ENCODE measurements around the gene BTBD9. TPM values are rescaled to one million over a fixed set of nuclear protein-coding genes. Genes with fewer than 3 reads are reported as not detected.

BTBD9 gene
- polyA plus RNA-seq, 2 of the 4 experiments (the other 2 are of a cell fraction), result 2.3 to 4.6 TPM

- DNase-seq (ENCODE audit: low read depth in 1 of 2, low spot score in 1 of 2), result no peak
Observed at GRCh38 chr6:38185752-38186151, 454.0 kb downstream of the BTBD9 start.

GRCh38 chr6:38185244-38185643 lies 454.5 kb downstream of the BTBD9 start:
- H3K9me3 ChIP-seq, result no peaks in the 10 kb centered on the region
- ChIA-PET POLR2A (no interaction called here), CTCF (no interaction called here)
- ATAC-seq (no peak), FAIRE-seq (no peak), DNase-seq (ENCODE audit: low read depth in 1 of 2, low spot score in 1 of 2) (no peak)
- TF ChIP-seq SREBF2 (IDR thresholded peaks at IDR 0.05), result no peak
- TF ChIP-seq RNF2 (IDR thresholded peaks at IDR 0.05; ENCODE audit: borderline replicate concordance, low read depth), result no peak
- no peak overlapping the region for H3K4me3 ChIP-seq
- no peak overlapping the region for H3K4me2 ChIP-seq
- H3K27ac ChIP-seq, result no peak overlapping the region
- H3K4me1 ChIP-seq, result no peaks in the 10 kb centered on the region
- 90% methylated on average over 6 of the region's 6 CpGs for WGBS (ENCODE audit: missing lambda C conversion rate)

More at GRCh38 chr6:38185752-38186151, 454.0 kb downstream of the BTBD9 start:
- H3K9me3 ChIP-seq, result no peaks in the 10 kb centered on the region
- H3K4me2 ChIP-seq, result no peak overlapping the region
- TF ChIP-seq JUN (IDR thresholded peaks at IDR 0.05) (no peak), ATOH8 (CRISPR knock-in tag; IDR thresholded peaks at IDR 0.05; ENCODE audit: low read depth) (no peak), EHF (CRISPR knock-in tag; IDR thresholded peaks at IDR 0.05) (no peak), HOXB5 (CRISPR knock-in tag; IDR thresholded peaks at IDR 0.05) (no peak), CHD2 (IDR thresholded peaks at IDR 0.05; ENCODE audit: low read length, partially characterized antibody) (no peak), TFCP2L1 (CRISPR knock-in tag; IDR thresholded peaks at IDR 0.05) (no peak), PBX3 (IDR thresholded peaks at IDR 0.05) (no peak), MAFK (IDR thresholded peaks at IDR 0.05; ENCODE audit: partially characterized antibody) (no peak), POLR2A (IDR thresholded peaks at IDR 0.05; ENCODE audit: low read length) (no peak), ZFP36 (IDR thresholded peaks at IDR 0.05; ENCODE audit: borderline replicate concordance, partially characterized antibody) (no peak), RARB (CRISPR knock-in tag; IDR thresholded peaks at IDR 0.05) (no peak)
- FAIRE-seq (no peak), ATAC-seq (no peak)
- CTCF ChIA-PET, result no interaction called here
- POLR2A ChIA-PET, result no interaction called here
- 71% methylated on average over 8 of the region's 8 CpGs for WGBS (ENCODE audit: missing lambda C conversion rate)
- no peak overlapping the region for H3K27ac ChIP-seq
- no peaks in the 10 kb centered on the region for H3K4me1 ChIP-seq
- H3K4me3 ChIP-seq, result no peak overlapping the region

- 69% methylated on average over 9 of the region's 11 CpGs for WGBS (ENCODE audit: missing lambda C conversion rate)
- TF ChIP-seq HOXB13 (CRISPR knock-in tag; IDR thresholded peaks at IDR 0.05; ENCODE audit: low read depth), result no peak
- no peak for TF ChIP-seq HES2 (IDR thresholded peaks at IDR 0.05)
- no peak for TF ChIP-seq HOXB5 (CRISPR knock-in tag; IDR thresholded peaks at IDR 0.05)
- no peak for TF ChIP-seq FOXS1 (CRISPR knock-in tag; IDR thresholded peaks at IDR 0.05)
- no peak for TF ChIP-seq HOXA7 (CRISPR knock-in tag; IDR thresholded peaks at IDR 0.05)
- TF ChIP-seq TFCP2L1 (CRISPR knock-in tag; IDR thresholded peaks at IDR 0.05), result no peak
- TF ChIP-seq CTCF (IDR thresholded peaks at IDR 0.05), result no peak
- no peak for TF ChIP-seq CEBPB (IDR thresholded peaks at IDR 0.05)
- TF ChIP-seq POLR2AphosphoS2 (conservative IDR thresholded peaks at IDR 0.05; ENCODE audit: low read length), result no peak
- no peak for TF ChIP-seq CHD4 (IDR thresholded peaks at IDR 0.05; ENCODE audit: borderline replicate concordance)
- no peak for TF ChIP-seq ATOH8 (CRISPR knock-in tag; IDR thresholded peaks at IDR 0.05; ENCODE audit: low read depth)
- TF ChIP-seq RAD21 (conservative IDR thresholded peaks at IDR 0.05 in 1 of 2, IDR thresholded peaks at IDR 0.05 in 1 of 2), result no peak
- TF ChIP-seq HMGXB4 (CRISPR knock-in tag; IDR thresholded peaks at IDR 0.05; ENCODE audit: borderline replicate concordance), result no peak
- no peak for TF ChIP-seq MAZ (IDR thresholded peaks at IDR 0.05; ENCODE audit: borderline replicate concordance, low read depth, low read length)
- Histone ChIP-seq H3K4me3 (no peak overlapping the region), H3K4me2 (no peak overlapping the region), H3K4me1 (no peaks in the 10 kb centered on the region), H3K27ac (no peak overlapping the region), H3K9me3 (no peaks in the 10 kb centered on the region)
- DNase-seq (ENCODE audit: low read depth in 1 of 2, low spot score in 1 of 2) (no peak), FAIRE-seq (no peak), ATAC-seq (no peak)
- ChIA-PET CTCF (no interaction called here), POLR2A (no interaction called here)
Observed at GRCh38 chr6:38184585-38185080, 455.1 kb downstream of the BTBD9 start.

Data from A549 (cell line).